ENCODE results near the gene RHBDF1. TPM values are rescaled to one million over a fixed set of nuclear protein-coding genes. Genes with fewer than 3 reads are reported as not detected.

Gene RHBDF1
- total and polyA plus RNA-seq, 10 of the 15 experiments (the other 5 are each of a cell fraction or from before 2014, with no cell fraction given), result 0.04 to 0.85 (median 0.36) TPM; not detected in 3

DNA sequence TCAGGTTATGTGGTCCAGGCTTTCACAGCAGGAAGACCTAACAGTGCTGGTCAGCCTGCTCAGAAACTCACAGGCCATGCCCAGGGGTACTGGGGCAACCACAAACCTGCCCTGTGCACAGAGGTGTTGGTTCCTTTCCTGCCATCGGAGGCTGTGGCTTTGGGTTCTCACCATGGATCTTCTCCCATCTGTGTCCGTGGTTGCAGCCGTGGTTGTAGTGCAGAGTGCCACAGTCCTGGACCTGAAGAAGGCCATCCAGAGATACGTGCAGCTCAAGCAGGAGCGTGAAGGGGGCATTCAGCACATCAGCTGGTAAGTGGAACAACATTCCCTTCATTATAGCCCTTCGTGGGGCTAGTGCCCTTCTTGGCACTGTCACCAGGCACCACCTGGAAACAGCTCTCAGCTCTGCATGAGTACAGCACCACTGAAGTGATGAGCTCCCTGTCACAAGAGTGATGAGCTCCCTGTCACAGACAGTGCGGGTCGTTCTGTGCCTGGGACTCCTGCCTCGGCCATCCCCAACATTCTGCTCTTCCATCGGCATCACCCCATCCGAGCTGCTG lies 16.8 kb downstream of the RHBDF1 start:
- H4K20me1 ChIP-seq (ENCODE audit: control insufficient read depth, insufficient read depth), result no peaks in the 10 kb centered on the region
- SMC1A ChIA-PET (ENCODE audit: uncharacterized antibody, unreplicated experiment), result interaction anchor here (0.9 kb wide), 1 partner anchor 42 kb away, joined by 3 read pairs; no protein-coding TSS in a partner anchor
- H3K4me1 ChIP-seq (ENCODE audit: control insufficient read depth, insufficient read depth, low read length), result no peaks in the 10 kb centered on the region
- TF ChIP-seq HDAC2 (IDR thresholded peaks at IDR 0.05) (no peak), RELA (IDR thresholded peaks at IDR 0.05; ENCODE audit: borderline replicate concordance, partially characterized antibody) (no peak), ZNF24 (IDR thresholded peaks at IDR 0.05) (no peak), ZSCAN29 (IDR thresholded peaks at IDR 0.05) (no peak), KLF5 (IDR thresholded peaks at IDR 0.05; ENCODE audit: partially characterized antibody) (no peak), RFX5 (IDR thresholded peaks at IDR 0.05; ENCODE audit: low read depth, low read length) (no peak), STAT3 (IDR thresholded peaks at IDR 0.05; ENCODE audit: low read depth, low read length) (no peak), YY1 (IDR thresholded peaks at IDR 0.05; ENCODE audit: low read depth, low read length) (no peak), ZZZ3 (IDR thresholded peaks at IDR 0.05; ENCODE audit: control insufficient read depth, insufficient read length, low read depth) (no peak), HDAC6 (IDR thresholded peaks at IDR 0.05; ENCODE audit: unreplicated experiment) (no peak), CBX5 (IDR thresholded peaks at IDR 0.05; ENCODE audit: low read depth) (no peak), SREBF1 (IDR thresholded peaks at IDR 0.05; ENCODE audit: low read length) (no peak), NRF1 (conservative IDR thresholded peaks at IDR 0.05; ENCODE audit: low read depth, low read length) (no peak)
- TF ChIP-seq, protein P1, sequence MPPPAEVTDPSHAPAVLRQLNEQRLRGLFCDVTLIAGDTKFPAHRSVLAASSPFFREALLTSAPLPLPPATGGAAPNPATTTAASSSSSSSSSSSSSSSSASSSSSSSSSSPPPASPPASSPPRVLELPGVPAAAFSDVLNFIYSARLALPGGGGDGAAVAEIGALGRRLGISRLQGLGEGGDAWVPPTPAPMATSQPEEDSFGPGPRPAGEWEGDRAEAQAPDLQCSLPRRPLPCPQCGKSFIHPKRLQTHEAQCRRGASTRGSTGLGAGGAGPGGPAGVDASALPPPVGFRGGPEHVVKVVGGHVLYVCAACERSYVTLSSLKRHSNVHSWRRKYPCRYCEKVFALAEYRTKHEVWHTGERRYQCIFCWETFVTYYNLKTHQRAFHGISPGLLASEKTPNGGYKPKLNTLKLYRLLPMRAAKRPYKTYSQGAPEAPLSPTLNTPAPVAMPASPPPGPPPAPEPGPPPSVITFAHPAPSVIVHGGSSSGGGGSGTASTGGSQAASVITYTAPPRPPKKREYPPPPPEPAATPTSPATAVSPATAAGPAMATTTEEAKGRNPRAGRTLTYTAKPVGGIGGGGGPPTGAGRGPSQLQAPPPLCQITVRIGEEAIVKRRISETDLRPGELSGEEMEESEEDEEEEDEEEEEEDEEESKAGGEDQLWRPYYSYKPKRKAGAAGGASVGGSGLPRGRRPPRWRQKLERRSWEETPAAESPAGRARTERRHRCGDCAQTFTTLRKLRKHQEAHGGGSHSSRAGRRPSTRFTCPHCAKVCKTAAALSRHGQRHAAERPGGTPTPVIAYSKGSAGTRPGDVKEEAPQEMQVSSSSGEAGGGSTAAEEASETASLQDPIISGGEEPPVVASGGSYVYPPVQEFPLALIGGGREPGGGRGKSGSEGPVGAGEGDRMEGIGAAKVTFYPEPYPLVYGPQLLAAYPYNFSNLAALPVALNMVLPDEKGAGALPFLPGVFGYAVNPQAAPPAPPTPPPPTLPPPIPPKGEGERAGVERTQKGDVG (CRISPR knock-in tag; IDR thresholded peaks at IDR 0.05), result no peak
- TF ChIP-seq, protein P2, sequence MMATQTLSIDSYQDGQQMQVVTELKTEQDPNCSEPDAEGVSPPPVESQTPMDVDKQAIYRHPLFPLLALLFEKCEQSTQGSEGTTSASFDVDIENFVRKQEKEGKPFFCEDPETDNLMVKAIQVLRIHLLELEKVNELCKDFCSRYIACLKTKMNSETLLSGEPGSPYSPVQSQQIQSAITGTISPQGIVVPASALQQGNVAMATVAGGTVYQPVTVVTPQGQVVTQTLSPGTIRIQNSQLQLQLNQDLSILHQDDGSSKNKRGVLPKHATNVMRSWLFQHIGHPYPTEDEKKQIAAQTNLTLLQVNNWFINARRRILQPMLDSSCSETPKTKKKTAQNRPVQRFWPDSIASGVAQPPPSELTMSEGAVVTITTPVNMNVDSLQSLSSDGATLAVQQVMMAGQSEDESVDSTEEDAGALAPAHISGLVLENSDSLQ (IDR thresholded peaks at IDR 0.05), result no peak
- no peak overlapping the region for H3K9ac ChIP-seq (ENCODE audit: control insufficient read depth, insufficient read depth, low read length)
- in situ Hi-C loops (cut with MboI), result no loop called here
- no peaks in the 10 kb centered on the region; the same call in 2 of the 3 replicates for H3K9me3 ChIP-seq (replicated peaks; ENCODE audit: control insufficient read depth, insufficient read depth, low read length)
- POLR2A ChIA-PET, result no interaction called here
- H3K4me2 ChIP-seq (ENCODE audit: control insufficient read depth, insufficient read depth), result no peak overlapping the region
- H3K4me3 ChIP-seq, result no peak overlapping the region
- H3K36me3 ChIP-seq (ENCODE audit: control insufficient read depth in 2 of 2, insufficient read depth in 2 of 2, low read length in 1 of 2), result peaks cover 6 to 8% of the 10 kb centered on the region in 2 experiments
- H3K79me2 ChIP-seq (ENCODE audit: control insufficient read depth, insufficient read depth, low read length), result peaks cover 38% of the 10 kb centered on the region
- ATAC-seq, result no peak
- CTCF ChIA-PET, result interaction anchor here (1.0 to 4.0 kb wide), 2 partner anchors 9 to 41 kb away, joined by 3 to 16 read pairs; no protein-coding TSS in a partner anchor
- FAIRE-seq, result no peak
- H2AFZ ChIP-seq (ENCODE audit: control insufficient read depth, low read depth, low read length), result no peak overlapping the region
- BruUV-seq (replicated peaks), result no TSS peak
- RAD21 ChIA-PET (ENCODE audit: unreplicated experiment), result interaction anchor here (0.9 kb wide), 1 partner anchor 10 kb away, joined by 3 read pairs; no protein-coding TSS in a partner anchor
- intact Hi-C loops (cut with micrococcal nuclease; ENCODE audit: unreplicated experiment), result no loop called here
- H3K27me3 ChIP-seq (replicated peaks in 1 of 2; ENCODE audit: control insufficient read depth in 2 of 2, insufficient read depth in 2 of 2, low read length in 1 of 2), result no peaks in the 10 kb centered on the region
- H3K27ac ChIP-seq (ENCODE audit: control insufficient read depth, insufficient read depth), result no peak overlapping the region
- DNase-seq (ENCODE audit: low read depth, low spot score), result no peak
- 90% methylated on average over 11 of the region's 11 CpGs for WGBS (ENCODE audit: insufficient coverage, insufficient replicate concordance, low lambda C conversion rate, missing lambda C conversion rate)
